GM19455 (cell line): ENCODE results near the gene ADPRHL1.

Experiments
- ATAC-seq: cut with Tn5 transposase; IDR thresholded peaks from one replicate; pipeline ENCODE4 v1.9.1; 2021; ENCODE audit not compliant: unreplicated experiment

The ADPRHL1 gene

DNA sequence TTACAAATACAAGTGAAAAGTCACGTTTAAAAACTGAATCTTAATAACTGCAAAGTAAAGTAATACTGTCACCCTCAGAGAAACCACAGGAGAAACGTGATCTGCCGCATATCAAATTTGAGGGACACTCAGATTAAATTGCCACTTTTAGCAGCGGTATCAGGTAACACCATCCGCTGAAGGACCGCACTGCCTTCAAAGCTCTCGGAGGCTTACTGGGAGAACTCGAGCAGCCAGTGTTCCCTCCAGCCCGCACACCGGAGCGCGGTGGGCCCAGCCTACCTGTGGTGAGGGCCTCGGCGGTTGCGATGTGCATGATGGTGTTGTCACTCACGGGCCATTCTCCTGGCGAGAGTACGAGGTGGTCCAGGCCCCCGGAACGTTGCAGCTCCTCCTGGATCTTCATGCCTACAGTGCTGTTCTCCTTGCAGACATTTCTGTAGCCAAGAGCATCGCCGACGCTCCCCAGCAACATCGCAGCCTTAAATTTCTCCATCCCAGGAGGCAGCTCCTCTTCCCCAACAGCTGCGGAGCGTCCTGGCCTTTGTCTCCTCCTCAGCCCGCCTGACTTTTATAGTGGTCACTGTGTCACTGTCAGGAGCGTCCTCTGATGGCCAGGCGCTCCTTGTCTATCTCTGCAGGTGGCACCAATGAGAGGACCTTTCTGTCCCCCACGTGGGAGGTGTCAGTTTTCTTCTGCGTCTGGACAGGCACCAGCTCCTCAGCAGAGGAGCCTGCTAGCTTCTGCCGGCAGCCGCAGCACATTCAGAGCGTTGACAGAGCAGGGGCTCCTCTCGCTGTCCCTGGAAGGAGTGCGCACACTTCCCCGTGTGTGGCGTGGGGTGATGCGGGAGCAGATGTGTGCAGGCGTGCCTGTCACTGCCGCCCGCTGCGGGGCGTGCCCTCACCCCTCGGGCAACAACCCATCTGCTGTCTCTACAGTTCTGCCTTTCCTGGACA is at the start of gene ADPRHL1:
ADPRHL1 (minus strand) TSS at position 547 of the 960 bp plus-strand sequence; CDS start at position 496, 51 bp downstream.
- ATAC-seq = no peak

- no peak for ATAC-seq
These were observed 49.4 kb upstream of the ADPRHL1 start for GRCh38 chr13:113502686-113503085.

- ATAC-seq = no peak
These were observed 47.4 kb upstream of the ADPRHL1 start for GRCh38 chr13:113500530-113501265.

- ATAC-seq = no peak
These were observed 46.6 kb upstream of the ADPRHL1 start for GRCh38 chr13:113499936-113500335.

DNA sequence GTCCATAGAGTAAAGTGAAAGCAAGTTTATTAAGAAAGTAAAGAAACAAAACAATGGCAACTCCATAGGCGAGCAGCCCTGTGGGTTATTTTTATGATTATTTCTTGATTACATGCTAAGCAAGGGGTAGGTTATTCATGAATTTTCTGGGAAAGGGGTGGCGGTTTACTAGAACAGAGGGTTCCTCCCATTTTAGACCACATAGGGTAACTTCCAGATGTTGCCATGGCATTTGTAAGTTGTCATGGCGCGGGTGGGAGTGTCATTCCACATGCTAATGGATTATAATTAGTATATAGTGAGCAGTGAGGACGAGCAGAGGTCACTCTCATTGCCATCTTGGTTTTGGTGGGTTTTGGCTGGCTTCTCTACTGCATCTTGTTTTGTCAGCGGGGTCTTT is 45.6 kb upstream of the ADPRHL1 start:
- ATAC-seq = no peak

- ATAC-seq = no peak
These were observed 43.9 kb upstream of the ADPRHL1 start for GRCh38 chr13:113497217-113497616.

- ATAC-seq = no peak
These were observed 42.4 kb upstream of the ADPRHL1 start for GRCh38 chr13:113495494-113496210.

DNA sequence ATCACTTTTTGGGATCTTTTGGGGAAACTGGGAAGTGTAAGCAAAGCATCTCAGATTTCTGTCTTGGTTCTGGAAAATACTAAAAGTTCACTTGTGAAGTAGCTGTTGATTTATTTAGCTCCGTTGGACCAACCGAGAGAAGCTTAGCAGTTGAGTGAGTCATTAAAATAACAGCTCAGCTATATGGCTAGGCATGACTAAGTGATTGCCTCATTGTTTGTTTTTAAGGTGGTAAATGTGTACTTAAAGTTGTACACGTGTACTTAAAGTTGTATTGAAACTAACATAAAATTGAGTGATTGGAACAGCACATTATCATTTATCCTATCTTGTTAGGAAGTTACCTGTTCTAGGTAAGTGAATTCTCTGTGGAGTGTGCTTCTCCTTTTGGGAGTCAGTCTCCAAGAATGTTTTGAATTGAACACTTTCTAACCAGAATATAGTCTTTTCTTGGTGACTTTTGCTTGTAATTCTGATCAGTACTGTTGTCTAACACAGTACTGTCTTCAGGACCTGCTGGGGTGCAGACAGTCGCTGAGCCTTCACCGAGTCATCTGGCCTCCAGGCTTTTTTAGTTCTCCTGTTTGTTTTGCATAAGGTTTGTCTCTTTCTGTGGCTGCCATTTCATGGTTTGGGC is 40.1 kb upstream of the ADPRHL1 start:
- ATAC-seq = no peak

GRCh38 chr13:113491982-113492381 is 38.7 kb upstream of the ADPRHL1 start:
- ATAC-seq = no peak

DNA sequence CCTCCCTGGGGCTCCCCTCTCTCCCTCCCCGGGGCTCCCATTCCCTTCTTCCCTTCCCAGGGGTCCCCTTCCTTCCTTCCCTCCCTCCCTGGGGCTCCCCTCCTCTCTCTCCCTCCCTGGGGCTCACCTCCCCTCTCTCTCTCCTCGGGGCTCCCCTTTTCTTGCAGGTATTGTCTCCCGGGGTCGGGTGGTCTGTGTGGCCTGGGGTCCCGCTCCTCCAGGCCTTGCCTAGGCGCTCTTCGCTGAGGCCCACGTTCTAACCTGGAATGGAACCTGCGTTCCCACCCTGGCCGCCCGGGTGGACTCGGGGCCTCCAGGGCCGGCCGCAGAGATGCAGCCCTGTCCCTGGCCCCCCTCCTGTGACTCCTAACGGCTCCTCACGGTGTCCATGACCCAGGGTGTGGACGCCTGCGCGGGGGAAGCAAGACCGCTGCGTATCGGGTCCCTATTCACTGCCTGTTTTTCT is 38.2 kb upstream of the ADPRHL1 start:
- no peak for ATAC-seq

DNA sequence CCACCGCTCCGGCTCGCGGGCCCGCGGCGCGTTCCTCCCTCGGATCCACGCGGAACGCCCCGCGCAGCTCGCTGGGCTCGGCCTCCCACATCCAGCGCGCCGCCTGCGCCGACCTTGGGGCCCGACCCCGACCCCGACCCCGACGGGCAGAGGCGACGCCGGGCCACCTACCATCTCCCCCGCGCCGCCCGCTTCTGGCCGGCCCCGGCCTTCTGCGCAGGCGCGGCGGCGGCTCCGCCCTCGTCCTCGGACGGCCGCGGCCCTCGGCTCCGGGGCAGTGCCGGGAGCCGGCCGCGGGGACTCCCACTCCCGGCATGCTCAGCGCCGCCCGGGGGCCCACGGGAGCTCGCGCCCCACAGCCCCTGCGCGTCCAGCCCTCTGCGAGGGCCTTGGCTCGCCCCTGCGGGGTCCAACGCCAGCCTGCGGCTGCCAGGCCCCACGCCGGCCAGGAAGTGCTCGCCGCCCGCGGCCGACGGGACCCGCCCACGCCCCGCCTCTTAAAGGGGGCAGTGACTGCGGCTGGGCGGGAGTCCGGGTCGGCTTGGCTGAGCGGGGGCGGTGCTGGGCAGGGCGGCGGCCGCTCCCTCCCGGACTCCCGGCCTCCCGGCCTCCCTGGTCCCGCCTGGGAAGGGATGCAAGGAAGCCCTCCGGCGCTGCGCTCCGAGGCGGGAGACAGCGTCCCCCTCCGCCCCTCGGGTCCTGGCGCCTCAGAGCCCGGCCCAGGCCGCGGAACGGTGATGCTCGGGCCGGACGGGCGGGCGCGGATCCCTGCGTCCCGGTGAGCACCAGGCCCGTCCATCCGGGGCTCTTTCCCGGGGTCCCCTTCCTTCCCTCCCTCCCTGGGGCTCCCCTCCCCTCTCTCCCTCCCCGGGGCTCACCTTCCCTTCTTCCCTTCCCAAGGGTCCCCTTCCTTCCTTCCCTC is 37.5 kb upstream of the ADPRHL1 start, which contains the start of gene DCUN1D2:
DCUN1D2 (minus strand) TSS at position 216 of the 922 bp plus-strand sequence; CDS start at position 174, 42 bp downstream.
- peak; percentile 77 for ATAC-seq

- peak; percentile 34 for ATAC-seq
These were observed 36.5 kb upstream of the ADPRHL1 start for GRCh38 chr13:113489549-113490495.

DNA sequence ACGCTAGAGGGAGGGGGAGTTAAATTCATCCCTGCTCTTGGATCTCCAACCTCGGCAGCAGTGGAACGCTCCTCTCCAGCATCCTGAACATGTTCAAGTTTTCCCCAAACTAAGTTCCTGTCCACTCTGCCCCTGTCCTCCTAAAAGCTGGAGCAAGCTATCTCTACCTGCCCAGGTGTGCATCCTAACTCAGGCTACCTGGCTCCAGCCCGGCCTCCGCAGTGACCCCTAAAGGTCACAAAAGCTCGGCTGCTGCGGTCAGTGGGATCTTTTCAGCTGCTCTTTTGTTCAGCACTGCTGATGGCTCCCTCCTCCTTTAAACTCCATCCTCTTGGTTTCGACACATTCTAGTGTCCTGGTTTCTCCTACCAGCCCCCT is 35.9 kb upstream of the ADPRHL1 start:
- ATAC-seq = no peak

DNA sequence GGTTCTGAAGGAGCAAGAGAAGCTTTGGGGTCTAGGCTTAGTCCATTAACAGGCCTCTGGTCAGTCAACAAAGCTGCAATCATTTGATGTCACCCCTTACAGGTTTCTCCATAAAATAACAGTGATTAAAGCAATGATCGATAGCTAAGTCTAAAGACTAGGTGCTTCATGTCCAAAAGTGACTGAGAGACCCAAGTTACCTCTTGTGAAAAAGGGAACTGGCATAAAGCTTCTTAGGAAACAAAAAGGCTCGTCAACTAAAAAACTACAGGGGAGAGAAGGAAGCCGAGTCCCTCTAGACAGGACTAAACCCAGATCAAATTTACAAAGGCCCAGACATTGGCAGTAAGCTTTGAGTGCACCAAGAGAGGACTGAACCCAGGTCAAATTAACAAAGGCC is 35.0 kb upstream of the ADPRHL1 start:
- no peak for ATAC-seq

GRCh38 chr13:113486698-113487097 is 33.4 kb upstream of the ADPRHL1 start:
- ATAC-seq = no peak

DNA sequence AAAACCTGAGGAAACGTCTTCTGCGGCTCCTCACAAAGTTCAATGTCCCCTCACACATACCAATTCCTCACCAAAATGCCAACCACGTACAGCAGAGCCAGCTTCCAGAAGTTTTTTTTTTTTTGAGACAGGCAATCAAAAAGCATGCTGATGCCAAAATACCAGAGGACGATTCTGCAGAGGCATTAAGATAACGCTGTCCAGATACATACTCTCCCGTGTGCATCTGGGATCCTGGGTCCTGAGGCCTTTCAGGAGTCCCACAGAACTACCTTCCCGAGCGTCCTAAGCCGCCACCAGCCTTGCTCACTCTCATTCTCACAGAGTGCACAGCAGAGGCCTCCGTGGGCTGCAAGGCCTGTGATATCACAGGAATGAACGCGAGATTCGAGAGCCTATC is 32.3 kb upstream of the ADPRHL1 start:
- ATAC-seq = no peak

GRCh38 chr13:113483504-113484293 is 30.4 kb upstream of the ADPRHL1 start:
- ATAC-seq = no peak

- no peak for ATAC-seq
These were observed 29.8 kb upstream of the ADPRHL1 start for GRCh38 chr13:113483081-113483480.
